GM12878 (cell line): ENCODE data around the gene HPS3. TPM values are rescaled to one million over a fixed set of nuclear protein-coding genes. Genes with fewer than 3 reads are reported as not detected.

Experiments
- ATAC-seq: fragments of 200-7000 bp; cut with Tn5 transposase; 3 replicates; pipeline ENCODE4 v1.9.1; 2020; ENCODE audit warnings: mild to moderate bottlenecking, moderate library complexity
- BruUV-seq: library from RNA; stranded (reverse); fragments of 400-500 nt; replicated peaks from 2 replicates; lab custom pipeline; 2021; lab: Mats Ljungman, UMichigan
- CTCF ChIA-PET: fragments of 300-600 bp; sonication (Branson Sonifier 250); formaldehyde crosslinking; extraction: SDS; loops from one replicate; lab custom pipeline; 2021; ENCODE audit warnings: inconsistent platforms; lab: Yijun Ruan, JAX
- POLR2A ChIA-PET: fragments of 350-600 bp; formaldehyde crosslinking; extraction: SDS; loops from one replicate; lab custom pipeline; 2021; ENCODE audit warnings: inconsistent platforms; lab: Charles Lee
- RAD21 ChIA-PET: fragments of 300-600 bp; sonication (Branson Sonifier 250); formaldehyde crosslinking; loops from one replicate; lab custom pipeline; 2023; ENCODE audit warnings: antibody characterized with exemption; ENCODE audit not compliant: unreplicated experiment; lab: Charles Lee
- SMC1A ChIA-PET: fragments of 300-600 bp; sonication (Branson Sonifier 250); formaldehyde crosslinking; loops from one replicate; lab custom pipeline; 2023; ENCODE audit not compliant: unreplicated experiment, uncharacterized antibody; lab: Charles Lee
- DNase-seq: peaks from one replicate; pipeline ENCODE4 v3.0.0-alpha.2; 2011; ENCODE audit warnings: low read depth, low spot score
- FAIRE-seq: peaks from 3 replicates; lab custom pipeline; 2011; peaks lifted over from hg19 to GRCh38; lab: Jason Lieb, UNC
- H2AFZ ChIP-seq: 2 replicates; pipeline ENCODE4 v1.6.0; 2011; ENCODE audit warnings: low read depth, low read length, control low read depth; ENCODE audit not compliant: control insufficient read depth
- H3K27ac ChIP-seq: 2 replicates; pipeline ENCODE4 v1.5.1; 2011; ENCODE audit warnings: control low read depth; ENCODE audit not compliant: control insufficient read depth, insufficient read depth
- H3K27me3 ChIP-seq, 2 experiments: replicated peaks in 1 of 2; 2 replicates each; pipeline versions ENCODE4 v1.6.0 to v1.6.1; 2011; ENCODE audit warnings: low read length in 1 of 2; ENCODE audit not compliant: control insufficient read depth in 2 of 2, insufficient read depth in 2 of 2
- H3K36me3 ChIP-seq, 2 experiments: 2 replicates each; pipeline ENCODE4 v1.5.1; 2011; ENCODE audit warnings: low read length in 1 of 2; ENCODE audit not compliant: control insufficient read depth in 2 of 2, insufficient read depth in 2 of 2
- H3K4me1 ChIP-seq: 2 replicates; pipeline ENCODE4 v1.6.1; 2011; ENCODE audit warnings: mild to moderate bottlenecking, low read length, moderate library complexity, mixed read lengths; ENCODE audit not compliant: control insufficient read depth, insufficient read depth
- H3K4me2 ChIP-seq: 2 replicates; pipeline ENCODE4 v1.6.0; 2011; ENCODE audit warnings: control low read depth; ENCODE audit not compliant: control insufficient read depth, insufficient read depth
- H3K4me3 ChIP-seq: fragments of 200-600 bp; sonication (generic); 2 replicates; pipeline ENCODE4 v1.5.1; 2016
- H3K79me2 ChIP-seq: 2 replicates; pipeline ENCODE4 v1.6.0; 2011; ENCODE audit warnings: low read length; ENCODE audit not compliant: control insufficient read depth, insufficient read depth
- H3K9ac ChIP-seq: 2 replicates; pipeline ENCODE4 v1.8.0; 2011; ENCODE audit warnings: low read length, control low read depth, mixed read lengths; ENCODE audit not compliant: control insufficient read depth, insufficient read depth
- H3K9me3 ChIP-seq: replicated peaks from 3 replicates; pipeline ENCODE4 v1.5.1; 2011; ENCODE audit warnings: mild to moderate bottlenecking, low read length; ENCODE audit not compliant: control insufficient read depth, insufficient read depth
- H4K20me1 ChIP-seq: 2 replicates; pipeline ENCODE4 v1.6.0; 2011; ENCODE audit not compliant: control insufficient read depth, insufficient read depth
- CHD1 ChIP-seq: IDR thresholded peaks from 2 replicates; pipeline ENCODE4 v1.6.1; 2012; ENCODE audit warnings: low read depth, low read length, improper control_type of control experiment
- CHD4 ChIP-seq: fragments of 200-600 bp; sonication (generic); IDR thresholded peaks from 2 replicates; pipeline ENCODE4 v1.6.1; 2016; ENCODE audit warnings: mild to moderate bottlenecking
- CREB1 ChIP-seq: IDR thresholded peaks from 2 replicates; pipeline ENCODE4 v1.6.1; 2012; ENCODE audit warnings: low read depth, mild to moderate bottlenecking, inconsistent platforms
- GATAD2B ChIP-seq: fragments of 450-650 bp; conservative IDR thresholded peaks from 2 replicates; pipeline ENCODE4 v1.6.1; 2017; ENCODE audit warnings: low read depth, mild to moderate bottlenecking, moderate library complexity
- HSF1 ChIP-seq: fragments of 150-350 bp; IDR thresholded peaks from 2 replicates; pipeline ENCODE4 v1.6.1; 2014; ENCODE audit warnings: mild to moderate bottlenecking, low read depth, low read length
- MEF2A ChIP-seq: IDR thresholded peaks from 2 replicates; pipeline ENCODE4 v1.6.1; 2011; ENCODE audit warnings: low read depth, mild to moderate bottlenecking, low read length, moderate library complexity; ENCODE audit not compliant: insufficient read depth
- MYB ChIP-seq: fragments of 150-350 bp; IDR thresholded peaks from 2 replicates; pipeline ENCODE4 v1.6.1; 2014; ENCODE audit warnings: mild to moderate bottlenecking, low read depth, low read length, borderline replicate concordance
- NBN ChIP-seq: fragments of 450-650 bp; IDR thresholded peaks from 2 replicates; pipeline ENCODE4 v1.6.1; 2016
- NR2C1 ChIP-seq: fragments of 450-650 bp; IDR thresholded peaks from 2 replicates; pipeline ENCODE4 v1.6.1; 2017; ENCODE audit warnings: antibody characterized with exemption, mild to moderate bottlenecking, moderate library complexity
- PAX5 ChIP-seq: IDR thresholded peaks from 2 replicates; pipeline ENCODE4 v1.6.1; 2011; ENCODE audit warnings: low read depth, low read length, borderline replicate concordance
- POLR2A ChIP-seq: IDR thresholded peaks from 2 replicates; pipeline ENCODE4 v1.6.1; 2011; ENCODE audit warnings: low read depth, mild to moderate bottlenecking, low read length
- POLR2AphosphoS5 ChIP-seq: IDR thresholded peaks from 2 replicates; pipeline ENCODE4 v1.6.1; 2011; ENCODE audit warnings: mild to moderate bottlenecking, low read length, inconsistent platforms
- RBBP5 ChIP-seq: fragments of 200-600 bp; sonication (generic); conservative IDR thresholded peaks from 2 replicates; pipeline ENCODE4 v1.6.1; 2016
- RELB ChIP-seq: fragments of 450-650 bp; IDR thresholded peaks from 2 replicates; pipeline ENCODE4 v1.6.1; 2017; ENCODE audit warnings: low read depth, mild to moderate bottlenecking, moderate library complexity
- SMAD5 ChIP-seq: IDR thresholded peaks from 2 replicates; pipeline ENCODE4 v1.6.1; 2016; ENCODE audit warnings: antibody characterized with exemption, low read depth
- WRNIP1 ChIP-seq: IDR thresholded peaks from 2 replicates; pipeline ENCODE4 v1.6.1; 2011; ENCODE audit warnings: low read depth, low read length, improper control_type of control experiment, borderline replicate concordance
- ZNF622 ChIP-seq: fragments of 450-650 bp; IDR thresholded peaks from 2 replicates; pipeline ENCODE4 v1.6.1; 2017; ENCODE audit warnings: mild to moderate bottlenecking, inconsistent platforms
- WGBS: methylation state at CpG from one replicate; pipeline ENCODE4 v1.1.6; 2016; ENCODE audit warnings: low lambda C conversion rate; ENCODE audit not compliant: insufficient replicate concordance, insufficient coverage; ENCODE audit errors: missing lambda C conversion rate; 5-methylcytosine and 5-hydroxymethylcytosine counted together
- in situ Hi-C: fragments of 300-500 bp; cut with MboI; formaldehyde crosslinking; loops from 9 replicates; pipeline ENCODE4 v1.14.3; 2018; ENCODE audit warnings: mixed read lengths
- intact Hi-C: fragments of 100-400 bp; cut with micrococcal nuclease; formaldehyde crosslinking; loops from one replicate; pipeline ENCODE4 v1.14.2; 2022; ENCODE audit not compliant: unreplicated experiment
- polyA plus RNA-seq, 11 experiments: library from polyadenylated mRNA; depleted of rRNA in 4 of 11; unstranded in 6 of 11; stranded (reverse) in 5 of 11; fragments of >200 nt; fragmentation: Nextera tagmentation in 4 of 11; fragmentation: Illumina TruSeq in 1 of 11; extraction: Ambion mirVana in 4 of 11; extraction: Trizol in 1 of 11; gene quantifications; 1 replicate in 1 of 11; 2 replicates in 10 of 11; pipeline versions ENCODE4 v1.2.1 to v1.2.3, GENCODE V29; 2011 to 2016; ENCODE audit warnings: inconsistent platforms in 2 of 11, missing spikeins in 2 of 11, low read depth in 1 of 11
- total RNA-seq, 4 experiments: library from RNA; depleted of rRNA in 3 of 4; stranded (reverse); fragments of >200 nt in 3 of 4; fragmentation: Illumina TruSeq in 1 of 4; extraction: Trizol in 1 of 4; gene quantifications; 2 replicates each; pipeline versions ENCODE4 v1.2.1 to v1.2.3, GENCODE V29; 2013 to 2021
- TF ChIP-seq, protein P1 (sequence below): IDR thresholded peaks from 2 replicates; pipeline ENCODE4 v1.6.1; 2012; ENCODE audit warnings: improper control_type of control experiment, low read depth, low read length; ENCODE audit not compliant: insufficient replicate concordance

Gene HPS3
- total and polyA plus RNA-seq, 10 of the 15 experiments (the other 5 are each of a cell fraction or from before 2014, with no cell fraction given), result 2.7 to 26.5 (median 14.8) TPM

DNA sequence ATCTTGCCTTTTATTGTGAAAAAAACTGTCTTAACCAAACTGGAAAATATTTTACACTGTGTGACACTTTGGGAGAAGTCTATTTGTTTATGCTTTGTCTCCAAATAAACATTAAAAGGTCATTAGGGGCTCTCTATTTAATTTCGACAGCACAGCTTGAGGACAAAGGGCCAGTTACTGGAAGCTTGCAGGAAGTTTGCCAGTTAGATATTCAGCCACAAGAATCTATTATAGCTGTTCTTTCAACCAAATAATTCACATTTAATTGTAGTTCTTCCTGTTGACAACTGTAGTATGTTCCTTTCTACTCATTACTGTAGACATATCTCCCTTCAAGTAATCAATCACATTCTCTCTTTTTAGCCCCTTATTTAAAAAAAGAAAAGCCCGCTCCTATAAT, 86.1 kb downstream of the HPS3 start:
- SMC1A ChIA-PET, result interaction anchor here (1.5 kb wide), 1 partner anchor 10 kb away, joined by 3 read pairs; no protein-coding TSS in a partner anchor
- CTCF ChIA-PET, result interaction anchor here (1.5 kb wide), 1 partner anchor 17 kb away, joined by 4 read pairs; no protein-coding TSS in a partner anchor
- DNase-seq (no peak), FAIRE-seq (no peak), ATAC-seq (no peak)
- no peaks in the 10 kb centered on the region for H3K4me1 ChIP-seq
- in situ Hi-C loops, result no loop called here
- H3K27me3 ChIP-seq, result no peaks in the 10 kb centered on the region
- no peaks in the 10 kb centered on the region for H3K9me3 ChIP-seq
- no peak overlapping the region for H3K4me2 ChIP-seq
- no peaks in the 10 kb centered on the region for H3K36me3 ChIP-seq
- H3K4me3 ChIP-seq, result no peak overlapping the region
- RAD21 ChIA-PET, result interaction anchor here (0.8 kb wide), 1 partner anchor 268 kb away, joined by 3 read pairs; no protein-coding TSS in a partner anchor
- no peaks in the 10 kb centered on the region for H3K79me2 ChIP-seq
- H3K9ac ChIP-seq, result no peak overlapping the region
- BruUV-seq, result no TSS peak
- POLR2A ChIA-PET, result interaction anchor here (0.5 kb wide), 1 partner anchor 20 kb away, joined by 4 read pairs; no protein-coding TSS in a partner anchor
- intact Hi-C loops, result no loop called here
- 71% methylated on average over 2 of the region's 2 CpGs for WGBS
- H3K27ac ChIP-seq, result no peak overlapping the region
- H2AFZ ChIP-seq, result no peak overlapping the region
- no peaks in the 10 kb centered on the region for H4K20me1 ChIP-seq
- no peak for TF ChIP-seq NR2C1
- TF ChIP-seq ZNF622, result no peak
- TF ChIP-seq POLR2AphosphoS5, result no peak
- no peak for TF ChIP-seq RELB
- TF ChIP-seq, protein P1, sequence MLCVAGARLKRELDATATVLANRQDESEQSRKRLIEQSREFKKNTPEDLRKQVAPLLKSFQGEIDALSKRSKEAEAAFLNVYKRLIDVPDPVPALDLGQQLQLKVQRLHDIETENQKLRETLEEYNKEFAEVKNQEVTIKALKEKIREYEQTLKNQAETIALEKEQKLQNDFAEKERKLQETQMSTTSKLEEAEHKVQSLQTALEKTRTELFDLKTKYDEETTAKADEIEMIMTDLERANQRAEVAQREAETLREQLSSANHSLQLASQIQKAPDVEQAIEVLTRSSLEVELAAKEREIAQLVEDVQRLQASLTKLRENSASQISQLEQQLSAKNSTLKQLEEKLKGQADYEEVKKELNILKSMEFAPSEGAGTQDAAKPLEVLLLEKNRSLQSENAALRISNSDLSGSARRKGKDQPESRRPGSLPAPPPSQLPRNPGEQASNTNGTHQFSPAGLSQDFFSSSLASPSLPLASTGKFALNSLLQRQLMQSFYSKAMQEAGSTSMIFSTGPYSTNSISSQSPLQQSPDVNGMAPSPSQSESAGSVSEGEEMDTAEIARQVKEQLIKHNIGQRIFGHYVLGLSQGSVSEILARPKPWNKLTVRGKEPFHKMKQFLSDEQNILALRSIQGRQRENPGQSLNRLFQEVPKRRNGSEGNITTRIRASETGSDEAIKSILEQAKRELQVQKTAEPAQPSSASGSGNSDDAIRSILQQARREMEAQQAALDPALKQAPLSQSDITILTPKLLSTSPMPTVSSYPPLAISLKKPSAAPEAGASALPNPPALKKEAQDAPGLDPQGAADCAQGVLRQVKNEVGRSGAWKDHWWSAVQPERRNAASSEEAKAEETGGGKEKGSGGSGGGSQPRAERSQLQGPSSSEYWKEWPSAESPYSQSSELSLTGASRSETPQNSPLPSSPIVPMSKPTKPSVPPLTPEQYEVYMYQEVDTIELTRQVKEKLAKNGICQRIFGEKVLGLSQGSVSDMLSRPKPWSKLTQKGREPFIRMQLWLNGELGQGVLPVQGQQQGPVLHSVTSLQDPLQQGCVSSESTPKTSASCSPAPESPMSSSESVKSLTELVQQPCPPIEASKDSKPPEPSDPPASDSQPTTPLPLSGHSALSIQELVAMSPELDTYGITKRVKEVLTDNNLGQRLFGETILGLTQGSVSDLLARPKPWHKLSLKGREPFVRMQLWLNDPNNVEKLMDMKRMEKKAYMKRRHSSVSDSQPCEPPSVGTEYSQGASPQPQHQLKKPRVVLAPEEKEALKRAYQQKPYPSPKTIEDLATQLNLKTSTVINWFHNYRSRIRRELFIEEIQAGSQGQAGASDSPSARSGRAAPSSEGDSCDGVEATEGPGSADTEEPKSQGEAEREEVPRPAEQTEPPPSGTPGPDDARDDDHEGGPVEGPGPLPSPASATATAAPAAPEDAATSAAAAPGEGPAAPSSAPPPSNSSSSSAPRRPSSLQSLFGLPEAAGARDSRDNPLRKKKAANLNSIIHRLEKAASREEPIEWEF, result no peak
- no peak for TF ChIP-seq WRNIP1
- no peak for TF ChIP-seq RBBP5
- no peak for TF ChIP-seq NBN
- no peak for TF ChIP-seq PAX5
- no peak for TF ChIP-seq MYB
- TF ChIP-seq SMAD5, result no peak
- no peak for TF ChIP-seq GATAD2B
- TF ChIP-seq HSF1, result no peak
- no peak for TF ChIP-seq CHD1
- no peak for TF ChIP-seq CHD4
- TF ChIP-seq MEF2A, result no peak
- no peak for TF ChIP-seq POLR2A
- TF ChIP-seq CREB1, result no peak
